H9 (cell line): ENCODE results near the gene HSF2. TPM values are rescaled to one million over a fixed set of nuclear protein-coding genes. Genes with fewer than 3 reads are reported as not detected.

Experiments used
- DNase-seq: peaks from one replicate; pipeline ENCODE4 v3.0.0-alpha.2; 2017
- H2AFZ ChIP-seq: one replicate; pipeline ENCODE4 v1.6.1; 2013; ENCODE audit warnings: mild to moderate bottlenecking, low read length, control low read depth, moderate library complexity
- H2AK5ac ChIP-seq: 2 replicates; pipeline ENCODE4 v1.6.1; 2013; ENCODE audit warnings: low read length, control low read depth, mixed read lengths; ENCODE audit not compliant: insufficient read length
- H2BK120ac ChIP-seq: one replicate; pipeline ENCODE4 v1.6.1; 2013; ENCODE audit warnings: low read depth, mild to moderate bottlenecking, low read length, control low read depth, inconsistent platforms; ENCODE audit not compliant: poor library complexity, severe bottlenecking
- H2BK12ac ChIP-seq: 2 replicates; pipeline ENCODE4 v1.6.1; 2013; ENCODE audit warnings: low read length, control low read depth, mixed read lengths, low read depth; ENCODE audit not compliant: insufficient read length
- H2BK15ac ChIP-seq: 2 replicates; pipeline ENCODE4 v1.6.1; 2013; ENCODE audit warnings: low read depth, low read length, control low read depth
- H2BK20ac ChIP-seq: one replicate; pipeline ENCODE4 v1.6.1; 2013; ENCODE audit warnings: low read depth, mild to moderate bottlenecking, low read length, control low read depth, inconsistent platforms; ENCODE audit not compliant: poor library complexity, severe bottlenecking
- H2BK5ac ChIP-seq: 2 replicates; pipeline ENCODE4 v1.6.1; 2013; ENCODE audit warnings: low read length, control low read depth, mixed read lengths; ENCODE audit not compliant: insufficient read length
- H3K14ac ChIP-seq: 2 replicates; pipeline ENCODE4 v1.6.1; 2013; ENCODE audit warnings: low read length, control low read depth; ENCODE audit not compliant: insufficient read depth
- H3K18ac ChIP-seq: 2 replicates; pipeline ENCODE4 v1.6.1; 2013; ENCODE audit warnings: low read depth, mild to moderate bottlenecking, mixed read lengths, low read length, control low read depth; ENCODE audit not compliant: insufficient read length
- H3K23ac ChIP-seq: 2 replicates; pipeline ENCODE4 v1.6.1; 2013; ENCODE audit warnings: low read length, control low read depth, mixed read lengths, low read depth; ENCODE audit not compliant: insufficient read length
- H3K23me2 ChIP-seq: 2 replicates; pipeline ENCODE4 v1.6.1; 2013; ENCODE audit warnings: low read depth, mild to moderate bottlenecking, mixed read lengths, low read length, control low read depth; ENCODE audit not compliant: insufficient read length, poor library complexity, severe bottlenecking
- H3K27ac ChIP-seq: 2 replicates; pipeline ENCODE4 v1.5.1; 2013; ENCODE audit warnings: low read length, control low read depth, mixed read lengths, low read depth; ENCODE audit not compliant: insufficient read length
- H3K27me3 ChIP-seq: 2 replicates; pipeline ENCODE4 v1.6.1; 2013; ENCODE audit warnings: low read length, control low read depth, inconsistent platforms; ENCODE audit not compliant: insufficient read depth
- H3K4ac ChIP-seq: 2 replicates; pipeline ENCODE4 v1.6.1; 2013; ENCODE audit warnings: low read depth, mild to moderate bottlenecking, control low read depth, inconsistent platforms, low read length, moderate library complexity
- H3K4me1 ChIP-seq: 2 replicates; pipeline ENCODE4 v1.6.1; 2013; ENCODE audit warnings: low read length, control low read depth, inconsistent platforms; ENCODE audit not compliant: insufficient read depth
- H3K4me2 ChIP-seq: 2 replicates; pipeline ENCODE4 v1.6.1; 2013; ENCODE audit warnings: low read length, control low read depth, mixed read lengths; ENCODE audit not compliant: insufficient read length, insufficient read depth
- H3K56ac ChIP-seq: 2 replicates; pipeline ENCODE4 v1.6.1; 2013; ENCODE audit warnings: low read depth, mild to moderate bottlenecking, mixed read lengths, low read length, control low read depth; ENCODE audit not compliant: insufficient read length
- H3K79me1 ChIP-seq: 2 replicates; pipeline ENCODE4 v1.6.1; 2013; ENCODE audit warnings: low read depth, mild to moderate bottlenecking, moderate library complexity, low read length, control low read depth, inconsistent platforms; ENCODE audit not compliant: insufficient read depth, poor library complexity, severe bottlenecking
- H3K79me2 ChIP-seq: 2 replicates; pipeline ENCODE4 v1.6.1; 2013; ENCODE audit warnings: low read length, control low read depth, inconsistent platforms; ENCODE audit not compliant: insufficient read depth
- H3K9ac ChIP-seq: 2 replicates; pipeline ENCODE4 v1.6.1; 2013; ENCODE audit warnings: low read length, control low read depth, mixed read lengths; ENCODE audit not compliant: insufficient read length; ENCODE audit errors: extremely low read depth
- H3K9me3 ChIP-seq: one replicate; pipeline ENCODE4 v1.6.1; 2013; ENCODE audit warnings: low read depth, low read length, inconsistent platforms; ENCODE audit not compliant: control insufficient read depth
- H3T11ph ChIP-seq: one replicate; pipeline ENCODE4 v1.6.1; 2013; ENCODE audit warnings: mild to moderate bottlenecking, low read length, control low read depth, inconsistent platforms
- H4K20me1 ChIP-seq: one replicate; pipeline ENCODE4 v1.6.1; 2013; ENCODE audit not compliant: control insufficient read depth, insufficient read length, insufficient read depth
- H4K5ac ChIP-seq: 2 replicates; pipeline ENCODE4 v1.6.1; 2013; ENCODE audit warnings: low read depth, mild to moderate bottlenecking, mixed read lengths, low read length, control low read depth; ENCODE audit not compliant: insufficient read length
- H4K8ac ChIP-seq: replicated peaks from 2 replicates; pipeline ENCODE4 v1.6.1; 2013; ENCODE audit warnings: low read length, control low read depth, mixed read lengths, low read depth; ENCODE audit not compliant: insufficient read length
- H4K91ac ChIP-seq: 2 replicates; pipeline ENCODE4 v1.6.1; 2013; ENCODE audit warnings: low read depth, mild to moderate bottlenecking, moderate library complexity, mixed read lengths, low read length, control low read depth; ENCODE audit not compliant: insufficient read length
- H3K27ac Mint-ChIP-seq, 3 experiments: 2 replicates in 2 of 3; 3 replicates in 1 of 3; pipeline ENCODE4 v1.8.0; 2020 to 2021; ENCODE audit warnings: mixed read lengths in 3 of 3, mild to moderate bottlenecking in 1 of 3, moderate library complexity in 1 of 3
- H3K27me3 Mint-ChIP-seq: 2 replicates; pipeline ENCODE4 v1.8.0; 2021; ENCODE audit warnings: low read depth, mild to moderate bottlenecking, moderate library complexity, mixed read lengths
- H3K36me3 Mint-ChIP-seq, 3 experiments: 2 replicates in 2 of 3; 3 replicates in 1 of 3; pipeline ENCODE4 v1.8.0; 2020 to 2021; ENCODE audit warnings: low read depth in 3 of 3, mixed read lengths in 3 of 3; ENCODE audit not compliant: insufficient read depth in 1 of 3
- H3K4me1 Mint-ChIP-seq, 2 experiments: 2 replicates each; pipeline ENCODE4 v1.8.0; 2020; ENCODE audit warnings: mixed read lengths in 2 of 2
- H3K4me3 Mint-ChIP-seq, 2 experiments: 2 replicates in 1 of 2; 3 replicates in 1 of 2; pipeline ENCODE4 v1.8.0; 2020 to 2021; ENCODE audit warnings: mild to moderate bottlenecking in 2 of 2, mixed read lengths in 2 of 2, moderate library complexity in 1 of 2
- H3K9me3 Mint-ChIP-seq, 2 experiments: 2 replicates in 1 of 2; 3 replicates in 1 of 2; pipeline ENCODE4 v1.8.0; 2020; ENCODE audit warnings: mild to moderate bottlenecking in 2 of 2, mixed read lengths in 2 of 2, moderate library complexity in 1 of 2
- WGBS: extraction: QIAGEN DNeasy Blood & Tissue Kit; methylation state at CpG from one replicate; pipeline ENCODE4 v1.1.7; 2013; ENCODE audit warnings: missing lambda C conversion rate, low lambda C conversion rate, mixed read lengths; ENCODE audit not compliant: insufficient read length; ENCODE audit errors: extremely low coverage; 5-methylcytosine and 5-hydroxymethylcytosine counted together
- total RNA-seq: library from RNA; stranded (reverse); gene quantifications from 2 replicates; pipeline ENCODE4 v1.2.1, GENCODE V29; 2021
- TF ChIP-seq, protein P1 (sequence below): fragments of 200-600 bp; sonication (generic); conservative IDR thresholded peaks from 3 replicates; pipeline ENCODE4 v1.8.0; 2021; ENCODE audit warnings: antibody characterized with exemption, mild to moderate bottlenecking

Gene HSF2
- total RNA-seq, 1 experiment from 2014 or later: 14.6 TPM

DNA sequence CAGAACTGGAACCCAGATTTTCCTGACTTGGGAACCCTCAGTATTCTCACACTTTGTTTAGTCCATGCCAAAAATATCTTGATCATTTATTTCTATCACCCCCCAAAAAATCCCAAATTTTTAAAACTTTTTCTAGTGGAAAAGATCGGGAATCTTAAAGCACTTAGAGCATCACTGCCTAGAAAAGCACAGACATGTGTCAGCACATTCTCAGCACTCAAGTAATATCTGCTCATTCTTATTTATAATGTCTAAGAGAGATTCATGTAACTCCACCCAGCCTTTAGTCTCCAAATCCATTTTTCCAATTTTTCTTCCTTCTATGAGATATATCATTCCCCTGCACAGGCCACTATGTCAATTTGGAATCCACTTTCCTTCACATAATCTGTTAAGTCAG lies 29.9 kb upstream of the HSF2 start:
- Histone ChIP-seq H2BK20ac (no peak overlapping the region), H3K18ac (no peak overlapping the region), H3T11ph (no peak overlapping the region), H3K79me1 (no peaks in the 10 kb centered on the region), H3K4ac (no peak overlapping the region), H4K8ac (no peak overlapping the region), H2BK15ac (no peak overlapping the region), H4K5ac (no peak overlapping the region), H4K20me1 (no peaks in the 10 kb centered on the region), H2BK5ac (no peak overlapping the region), H3K79me2 (no peaks in the 10 kb centered on the region), H2AFZ (no peak overlapping the region), H3K23ac (no peak overlapping the region), H2AK5ac (no peak overlapping the region), H3K56ac (no peak overlapping the region), H3K27ac (no peak overlapping the region), H2BK12ac (no peak overlapping the region), H4K91ac (no peak overlapping the region), H3K27me3 (no peaks in the 10 kb centered on the region), H3K14ac (no peak overlapping the region), H3K9ac (no peak overlapping the region), H2BK120ac (no peak overlapping the region), H3K4me1 (no peaks in the 10 kb centered on the region), H3K4me2 (no peak overlapping the region), H3K23me2 (no peaks in the 10 kb centered on the region), H3K9me3 (no peaks in the 10 kb centered on the region)
- peaks cover 7% of the 10 kb centered on the region; the same call in 1 of the 2 replicates for H3K27me3 Mint-ChIP-seq
- no peaks in the 10 kb centered on the region for H3K4me1 Mint-ChIP-seq
- TF ChIP-seq, protein P1, sequence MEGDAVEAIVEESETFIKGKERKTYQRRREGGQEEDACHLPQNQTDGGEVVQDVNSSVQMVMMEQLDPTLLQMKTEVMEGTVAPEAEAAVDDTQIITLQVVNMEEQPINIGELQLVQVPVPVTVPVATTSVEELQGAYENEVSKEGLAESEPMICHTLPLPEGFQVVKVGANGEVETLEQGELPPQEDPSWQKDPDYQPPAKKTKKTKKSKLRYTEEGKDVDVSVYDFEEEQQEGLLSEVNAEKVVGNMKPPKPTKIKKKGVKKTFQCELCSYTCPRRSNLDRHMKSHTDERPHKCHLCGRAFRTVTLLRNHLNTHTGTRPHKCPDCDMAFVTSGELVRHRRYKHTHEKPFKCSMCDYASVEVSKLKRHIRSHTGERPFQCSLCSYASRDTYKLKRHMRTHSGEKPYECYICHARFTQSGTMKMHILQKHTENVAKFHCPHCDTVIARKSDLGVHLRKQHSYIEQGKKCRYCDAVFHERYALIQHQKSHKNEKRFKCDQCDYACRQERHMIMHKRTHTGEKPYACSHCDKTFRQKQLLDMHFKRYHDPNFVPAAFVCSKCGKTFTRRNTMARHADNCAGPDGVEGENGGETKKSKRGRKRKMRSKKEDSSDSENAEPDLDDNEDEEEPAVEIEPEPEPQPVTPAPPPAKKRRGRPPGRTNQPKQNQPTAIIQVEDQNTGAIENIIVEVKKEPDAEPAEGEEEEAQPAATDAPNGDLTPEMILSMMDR: no peak
- H3K27ac Mint-ChIP-seq: no peak overlapping the region
- DNase-seq: no peak
- no peaks in the 10 kb centered on the region; a peak in 1 of 7 replicates for H3K36me3 Mint-ChIP-seq
- H3K9me3 Mint-ChIP-seq: no peaks in the 10 kb centered on the region
- no CpG with 5 or more reads among the region's 1 CpG for WGBS
- no peak overlapping the region for H3K4me3 Mint-ChIP-seq
